ENCODE results near the gene RETREG1.

DNA sequence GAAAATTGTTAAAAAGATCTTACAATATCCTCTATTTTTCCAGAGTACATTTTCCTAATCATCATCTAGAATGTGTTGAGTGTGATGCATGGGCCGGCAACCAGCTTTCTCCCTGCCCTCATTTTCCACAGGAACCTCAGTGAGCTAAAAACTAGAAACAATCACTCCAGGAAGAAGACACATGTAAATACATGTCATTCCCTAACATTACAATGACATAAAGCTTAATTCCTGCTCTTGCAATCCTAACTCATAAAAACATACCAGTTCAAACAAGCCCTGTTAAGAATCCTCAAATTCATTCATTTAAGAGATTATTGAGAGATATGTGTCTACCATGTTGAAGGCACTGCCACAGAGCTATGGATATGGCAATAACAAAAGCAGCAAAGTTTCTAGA, 132.7 kb downstream of the RETREG1 start:
- TF ChIP-seq, protein P1, sequence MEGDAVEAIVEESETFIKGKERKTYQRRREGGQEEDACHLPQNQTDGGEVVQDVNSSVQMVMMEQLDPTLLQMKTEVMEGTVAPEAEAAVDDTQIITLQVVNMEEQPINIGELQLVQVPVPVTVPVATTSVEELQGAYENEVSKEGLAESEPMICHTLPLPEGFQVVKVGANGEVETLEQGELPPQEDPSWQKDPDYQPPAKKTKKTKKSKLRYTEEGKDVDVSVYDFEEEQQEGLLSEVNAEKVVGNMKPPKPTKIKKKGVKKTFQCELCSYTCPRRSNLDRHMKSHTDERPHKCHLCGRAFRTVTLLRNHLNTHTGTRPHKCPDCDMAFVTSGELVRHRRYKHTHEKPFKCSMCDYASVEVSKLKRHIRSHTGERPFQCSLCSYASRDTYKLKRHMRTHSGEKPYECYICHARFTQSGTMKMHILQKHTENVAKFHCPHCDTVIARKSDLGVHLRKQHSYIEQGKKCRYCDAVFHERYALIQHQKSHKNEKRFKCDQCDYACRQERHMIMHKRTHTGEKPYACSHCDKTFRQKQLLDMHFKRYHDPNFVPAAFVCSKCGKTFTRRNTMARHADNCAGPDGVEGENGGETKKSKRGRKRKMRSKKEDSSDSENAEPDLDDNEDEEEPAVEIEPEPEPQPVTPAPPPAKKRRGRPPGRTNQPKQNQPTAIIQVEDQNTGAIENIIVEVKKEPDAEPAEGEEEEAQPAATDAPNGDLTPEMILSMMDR (IDR thresholded peaks at IDR 0.05; ENCODE audit: low read length): no peak
- TF ChIP-seq EZH2phosphoT487 (IDR thresholded peaks at IDR 0.05; ENCODE audit: low read length): no peak
- no peak for TF ChIP-seq EZH2 (optimal IDR thresholded peaks at IDR 0.05; ENCODE audit: low read depth, low read length)
